ENCODE data around the gene RASSF4.

The RASSF4 gene

DNA sequence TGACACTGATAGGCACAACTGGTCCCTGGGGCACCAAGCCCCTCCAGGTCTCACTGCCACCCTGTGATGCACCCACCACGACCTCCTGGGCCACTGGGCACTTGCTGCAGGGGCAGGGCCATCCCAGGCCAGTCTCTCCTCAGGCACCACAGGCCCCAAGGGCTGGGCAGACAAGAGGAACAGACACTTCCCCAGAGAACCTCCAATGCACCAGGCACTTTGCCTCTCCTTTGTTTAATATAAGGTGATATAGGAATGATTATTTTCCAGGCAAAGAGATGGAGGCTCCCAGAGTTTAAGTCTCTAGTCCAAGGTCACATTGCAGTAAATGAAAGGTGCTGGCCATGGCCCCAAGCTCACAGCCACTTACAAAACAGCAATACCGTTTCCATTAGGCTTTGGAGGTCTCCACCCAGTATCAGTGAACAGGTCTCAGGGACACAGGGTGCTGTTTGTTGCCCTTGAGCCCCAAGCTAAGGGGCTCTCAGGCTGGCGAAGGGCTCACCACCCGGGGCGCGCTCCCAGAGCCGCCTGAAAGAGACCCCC, 14.6 kb downstream of the RASSF4 start:
- TF ChIP-seq ZNF560 (tag by site-specific recombination; IDR thresholded peaks at IDR 0.05; ENCODE audit: borderline replicate concordance) (no peak), EGR2 (tag by site-specific recombination; IDR thresholded peaks at IDR 0.05; ENCODE audit: low read depth) (no peak), ZNF664 (tag by site-specific recombination; IDR thresholded peaks at IDR 0.05) (no peak), ZNF214 (tag by site-specific recombination; IDR thresholded peaks at IDR 0.05; ENCODE audit: borderline replicate concordance) (no peak), BCL11A (tag by site-specific recombination; IDR thresholded peaks at IDR 0.05; ENCODE audit: low read depth) (no peak)
- TF ChIP-seq, protein P1, sequence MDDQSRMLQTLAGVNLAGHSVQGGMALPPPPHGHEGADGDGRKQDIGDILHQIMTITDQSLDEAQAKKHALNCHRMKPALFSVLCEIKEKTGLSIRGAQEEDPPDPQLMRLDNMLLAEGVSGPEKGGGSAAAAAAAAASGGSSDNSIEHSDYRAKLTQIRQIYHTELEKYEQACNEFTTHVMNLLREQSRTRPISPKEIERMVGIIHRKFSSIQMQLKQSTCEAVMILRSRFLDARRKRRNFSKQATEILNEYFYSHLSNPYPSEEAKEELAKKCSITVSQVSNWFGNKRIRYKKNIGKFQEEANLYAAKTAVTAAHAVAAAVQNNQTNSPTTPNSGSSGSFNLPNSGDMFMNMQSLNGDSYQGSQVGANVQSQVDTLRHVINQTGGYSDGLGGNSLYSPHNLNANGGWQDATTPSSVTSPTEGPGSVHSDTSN (CRISPR knock-in tag; IDR thresholded peaks at IDR 0.05), result no peak
- TF ChIP-seq, protein P2, sequence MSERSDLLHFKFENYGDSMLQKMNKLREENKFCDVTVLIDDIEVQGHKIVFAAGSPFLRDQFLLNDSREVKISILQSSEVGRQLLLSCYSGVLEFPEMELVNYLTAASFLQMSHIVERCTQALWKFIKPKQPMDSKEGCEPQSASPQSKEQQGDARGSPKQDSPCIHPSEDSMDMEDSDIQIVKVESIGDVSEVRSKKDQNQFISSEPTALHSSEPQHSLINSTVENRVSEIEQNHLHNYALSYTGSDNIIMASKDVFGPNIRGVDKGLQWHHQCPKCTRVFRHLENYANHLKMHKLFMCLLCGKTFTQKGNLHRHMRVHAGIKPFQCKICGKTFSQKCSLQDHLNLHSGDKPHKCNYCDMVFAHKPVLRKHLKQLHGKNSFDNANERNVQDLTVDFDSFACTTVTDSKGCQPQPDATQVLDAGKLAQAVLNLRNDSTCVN (tag by site-specific recombination; optimal IDR thresholded peaks at IDR 0.05), result no peak
- no peak overlapping the region for H3K27ac ChIP-seq (ENCODE audit: extremely low read depth, low read depth, low read length)
- H3K4me3 ChIP-seq (ENCODE audit: low read depth, low read length), result no peak overlapping the region
- H3K4me1 ChIP-seq (ENCODE audit: control insufficient read depth, insufficient read depth, low read length), result peaks cover 15% of the 10 kb centered on the region
- CTCF ChIA-PET, result interaction anchor here (0.6 to 1.9 kb wide), 6 partner anchors 11 to 43 kb away, joined by 3 to 8 read pairs (median 4); partner anchors contain the start of gene RASSF4
- peaks cover 0 to 21% of the 10 kb centered on the region in 2 experiments; a peak in 1 of 3 replicates for H3K36me3 ChIP-seq (ENCODE audit: control insufficient read depth in 2 of 2, insufficient read depth in 1 of 2, low read length in 2 of 2)
- H3K9me3 ChIP-seq (ENCODE audit: control insufficient read depth, insufficient read depth, low read depth, low read length), result no peaks in the 10 kb centered on the region
- POLR2A ChIA-PET, result no interaction called here

DNA sequence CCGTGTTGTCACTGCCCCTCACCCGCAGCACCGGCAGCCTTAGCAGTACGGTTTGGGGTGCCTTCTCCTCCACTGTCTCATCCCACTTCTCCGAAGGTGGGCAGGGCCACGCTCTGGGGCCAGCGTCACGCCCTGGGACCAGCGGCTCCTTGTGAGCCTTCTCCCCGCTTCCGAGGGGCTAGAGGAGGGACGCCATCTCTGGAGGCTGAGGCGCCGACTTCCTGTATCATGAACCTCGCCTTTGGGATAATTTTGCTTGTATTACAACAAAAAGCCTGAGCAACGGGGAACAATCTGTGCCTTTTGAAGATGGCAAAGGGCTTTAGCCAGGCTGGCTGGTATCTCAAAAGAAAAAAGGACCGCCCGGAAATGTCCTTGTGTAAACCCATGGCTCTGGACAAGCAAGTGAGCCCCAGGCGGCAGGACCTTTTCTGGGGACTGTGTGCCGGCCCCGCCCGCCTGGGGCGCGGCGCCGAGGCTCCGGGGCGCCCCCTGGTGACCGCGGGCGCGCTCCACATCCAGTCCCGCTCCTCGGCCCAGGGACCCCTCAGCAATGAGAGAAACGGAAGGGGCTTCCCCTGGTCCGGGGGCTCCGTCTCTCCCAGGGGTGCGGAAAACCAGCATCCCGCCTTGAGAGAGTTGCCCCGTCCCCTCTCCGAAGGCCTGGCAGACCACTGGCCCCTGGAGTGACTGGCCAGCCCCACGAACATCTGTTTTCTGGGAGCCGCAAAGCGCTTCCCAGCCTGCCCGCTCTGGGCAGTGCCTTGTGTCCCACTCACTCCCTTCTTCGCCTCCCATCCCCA, 15.2 kb downstream of the RASSF4 start:
- H3K4me3 ChIP-seq (ENCODE audit: low read depth, low read length), result peak overlapping the region; percentile 39
- POLR2A ChIA-PET, result interaction anchor here (1.0 to 2.3 kb wide), 2 partner anchors 11 to 42 kb away, joined by 3 to 12 read pairs; no protein-coding TSS in a partner anchor
- no peaks in the 10 kb centered on the region for H3K9me3 ChIP-seq (ENCODE audit: control insufficient read depth, insufficient read depth, low read depth, low read length)
- CTCF ChIA-PET, result interaction anchor here (1.0 to 1.9 kb wide), 5 partner anchors 11 to 42 kb away, joined by 3 to 8 read pairs (median 5); no protein-coding TSS in a partner anchor
- peaks cover 18% of the 10 kb centered on the region for H3K4me1 ChIP-seq (ENCODE audit: control insufficient read depth, insufficient read depth, low read length)
- H3K36me3 ChIP-seq (ENCODE audit: control insufficient read depth in 2 of 2, insufficient read depth in 1 of 2, low read length in 2 of 2), result peaks cover 0 to 21% of the 10 kb centered on the region in 2 experiments; a peak in 1 of 3 replicates
- peak overlapping the region; percentile 28; the same call in 1 of the 2 replicates for H3K27ac ChIP-seq (ENCODE audit: extremely low read depth, low read depth, low read length)
- no peak for TF ChIP-seq KLF7 (tag by site-specific recombination; IDR thresholded peaks at IDR 0.05; ENCODE audit: borderline replicate concordance)
- no peak for TF ChIP-seq YY1 (tag by site-specific recombination; IDR thresholded peaks at IDR 0.05)
- TF ChIP-seq ZNF837 (tag by site-specific recombination; IDR thresholded peaks at IDR 0.05), result no peak
- TF ChIP-seq, protein P3, sequence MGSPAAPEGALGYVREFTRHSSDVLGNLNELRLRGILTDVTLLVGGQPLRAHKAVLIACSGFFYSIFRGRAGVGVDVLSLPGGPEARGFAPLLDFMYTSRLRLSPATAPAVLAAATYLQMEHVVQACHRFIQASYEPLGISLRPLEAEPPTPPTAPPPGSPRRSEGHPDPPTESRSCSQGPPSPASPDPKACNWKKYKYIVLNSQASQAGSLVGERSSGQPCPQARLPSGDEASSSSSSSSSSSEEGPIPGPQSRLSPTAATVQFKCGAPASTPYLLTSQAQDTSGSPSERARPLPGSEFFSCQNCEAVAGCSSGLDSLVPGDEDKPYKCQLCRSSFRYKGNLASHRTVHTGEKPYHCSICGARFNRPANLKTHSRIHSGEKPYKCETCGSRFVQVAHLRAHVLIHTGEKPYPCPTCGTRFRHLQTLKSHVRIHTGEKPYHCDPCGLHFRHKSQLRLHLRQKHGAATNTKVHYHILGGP (tag by site-specific recombination; IDR thresholded peaks at IDR 0.05), result no peak
- TF ChIP-seq MEIS1 (CRISPR knock-in tag; IDR thresholded peaks at IDR 0.05; ENCODE audit: borderline replicate concordance), result no peak
- TF ChIP-seq, protein P1 (CRISPR knock-in tag; IDR thresholded peaks at IDR 0.05), result no peak
- no peak for TF ChIP-seq ZNF48 (tag by site-specific recombination; IDR thresholded peaks at IDR 0.05)
- TF ChIP-seq ZNF16 (tag by site-specific recombination; IDR thresholded peaks at IDR 0.05; ENCODE audit: low read depth), result no peak
- no peak for TF ChIP-seq ZNF114 (tag by site-specific recombination; IDR thresholded peaks at IDR 0.05)
- TF ChIP-seq, protein P4, sequence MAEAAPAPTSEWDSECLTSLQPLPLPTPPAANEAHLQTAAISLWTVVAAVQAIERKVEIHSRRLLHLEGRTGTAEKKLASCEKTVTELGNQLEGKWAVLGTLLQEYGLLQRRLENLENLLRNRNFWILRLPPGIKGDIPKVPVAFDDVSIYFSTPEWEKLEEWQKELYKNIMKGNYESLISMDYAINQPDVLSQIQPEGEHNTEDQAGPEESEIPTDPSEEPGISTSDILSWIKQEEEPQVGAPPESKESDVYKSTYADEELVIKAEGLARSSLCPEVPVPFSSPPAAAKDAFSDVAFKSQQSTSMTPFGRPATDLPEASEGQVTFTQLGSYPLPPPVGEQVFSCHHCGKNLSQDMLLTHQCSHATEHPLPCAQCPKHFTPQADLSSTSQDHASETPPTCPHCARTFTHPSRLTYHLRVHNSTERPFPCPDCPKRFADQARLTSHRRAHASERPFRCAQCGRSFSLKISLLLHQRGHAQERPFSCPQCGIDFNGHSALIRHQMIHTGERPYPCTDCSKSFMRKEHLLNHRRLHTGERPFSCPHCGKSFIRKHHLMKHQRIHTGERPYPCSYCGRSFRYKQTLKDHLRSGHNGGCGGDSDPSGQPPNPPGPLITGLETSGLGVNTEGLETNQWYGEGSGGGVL (tag by site-specific recombination; IDR thresholded peaks at IDR 0.05), result no peak
- TF ChIP-seq ZBTB17 (tag by site-specific recombination; IDR thresholded peaks at IDR 0.05), result no peak
- no peak for TF ChIP-seq ZNF626 (tag by site-specific recombination; IDR thresholded peaks at IDR 0.05)
- TF ChIP-seq ZNF138 (tag by site-specific recombination; IDR thresholded peaks at IDR 0.05; ENCODE audit: borderline replicate concordance), result no peak
- TF ChIP-seq ZNF311 (tag by site-specific recombination; IDR thresholded peaks at IDR 0.05; ENCODE audit: borderline replicate concordance), result no peak
- no peak for TF ChIP-seq ZNF585B (tag by site-specific recombination; IDR thresholded peaks at IDR 0.05)
- TF ChIP-seq RBAK (tag by site-specific recombination; IDR thresholded peaks at IDR 0.05), result no peak
- TF ChIP-seq ZNF530 (tag by site-specific recombination; IDR thresholded peaks at IDR 0.05; ENCODE audit: low read depth), result no peak
- no peak for TF ChIP-seq MZF1 (tag by site-specific recombination; IDR thresholded peaks at IDR 0.05; ENCODE audit: borderline replicate concordance)
